Keratinocyte (primary cell): ENCODE measurements around the gene FGD2. TPM values are rescaled to one million over a fixed set of nuclear protein-coding genes. Genes with fewer than 3 reads are reported as not detected.

Source experiments
- DNase-seq: peaks from one replicate; pipeline ENCODE4 v3.0.0-alpha.2; 2011; ENCODE audit warnings: low read depth, missing footprints, low spot score
- FAIRE-seq: peaks from 2 replicates; lab custom pipeline; 2011; peaks lifted over from hg19 to GRCh38; lab: Jason Lieb, UNC
- H2AFZ ChIP-seq: 2 replicates; pipeline ENCODE4 v1.6.0; 2012; ENCODE audit warnings: low read length, control low read depth, inconsistent platforms; ENCODE audit not compliant: control insufficient read depth
- H3K27ac ChIP-seq: 2 replicates; pipeline ENCODE4 v1.5.1; 2011; ENCODE audit warnings: low read length; ENCODE audit not compliant: control insufficient read depth, insufficient read depth
- H3K27me3 ChIP-seq: 3 replicates; pipeline ENCODE4 v1.6.0; 2011; ENCODE audit warnings: low read length; ENCODE audit not compliant: control insufficient read depth, insufficient read depth; ENCODE audit errors: extremely low read depth
- H3K36me3 ChIP-seq, 2 experiments: 2 replicates in 1 of 2; 3 replicates in 1 of 2; pipeline ENCODE4 v1.5.1; 2011; ENCODE audit warnings: low read length in 2 of 2, mild to moderate bottlenecking in 1 of 2; ENCODE audit not compliant: control insufficient read depth in 2 of 2, insufficient read depth in 2 of 2; ENCODE audit errors: extremely low read depth in 1 of 2
- H3K4me1 ChIP-seq: 3 replicates; pipeline ENCODE4 v1.5.1; 2011; ENCODE audit warnings: low read length; ENCODE audit not compliant: control insufficient read depth, insufficient read depth; ENCODE audit errors: extremely low read depth
- H3K4me2 ChIP-seq: 3 replicates; pipeline ENCODE4 v1.6.0; 2011; ENCODE audit warnings: low read depth, low read length; ENCODE audit not compliant: control insufficient read depth, insufficient read depth; ENCODE audit errors: extremely low read depth
- H3K4me3 ChIP-seq, 3 experiments: fragments of 200-600 bp in 1 of 3; sonication (generic) in 1 of 3; 2 replicates in 2 of 3; 3 replicates in 1 of 3; pipeline ENCODE4 v1.5.1; 2011 to 2016; ENCODE audit warnings: low read length in 3 of 3, mild to moderate bottlenecking in 3 of 3, control low read depth in 2 of 3, inconsistent platforms in 1 of 3, low read depth in 1 of 3, mixed read lengths in 1 of 3, mixed run types in 1 of 3, moderate library complexity in 1 of 3; ENCODE audit not compliant: control insufficient read depth in 2 of 3, insufficient read depth in 2 of 3; ENCODE audit errors: extremely low read depth in 1 of 3
- H3K79me2 ChIP-seq: 2 replicates; pipeline ENCODE4 v1.6.0; 2012; ENCODE audit warnings: low read length; ENCODE audit not compliant: control insufficient read depth, insufficient read depth
- H3K9ac ChIP-seq: 3 replicates; pipeline ENCODE4 v1.6.0; 2011; ENCODE audit warnings: low read length; ENCODE audit not compliant: control insufficient read depth, insufficient read depth; ENCODE audit errors: extremely low read depth
- H3K9me1 ChIP-seq: 3 replicates; pipeline ENCODE4 v1.6.0; 2011; ENCODE audit warnings: low read length; ENCODE audit not compliant: control insufficient read depth, insufficient read depth; ENCODE audit errors: extremely low read depth
- H3K9me3 ChIP-seq: 2 replicates; pipeline ENCODE4 v1.5.1; 2012; ENCODE audit warnings: low read depth, low read length; ENCODE audit not compliant: control insufficient read depth
- H4K20me1 ChIP-seq: 3 replicates; pipeline ENCODE4 v1.6.0; 2011; ENCODE audit warnings: low read length; ENCODE audit not compliant: control insufficient read depth, insufficient read depth; ENCODE audit errors: extremely low read depth
- EZH2 ChIP-seq: IDR thresholded peaks from one replicate; pipeline ENCODE4 v1.6.1; 2012; ENCODE audit warnings: inconsistent platforms, mild to moderate bottlenecking, low read length, moderate library complexity
- dilution Hi-C: fragments of 300-500 bp; cut with MboI; formaldehyde crosslinking; loops from one replicate; pipeline ENCODE4 v1.7.0; 2020; ENCODE audit warnings: low sequenced_read_pairs; ENCODE audit not compliant: extremely low pct_ligation_motif_present
- polyA plus RNA-seq, 5 experiments: library from polyadenylated mRNA; depleted of rRNA in 3 of 5; stranded (reverse) in 3 of 5; stranded (forward) in 1 of 5; unstranded in 1 of 5; fragments of >200 nt; gene quantifications; 1 replicate in 1 of 5; 2 replicates in 3 of 5; 3 replicates in 1 of 5; pipeline versions ENCODE4 v1.2.1 to v1.2.3, GENCODE V29; 2011 to 2012; ENCODE audit warnings: missing spikeins in 2 of 5, low read depth in 1 of 5, low replicate concordance in 1 of 5
- TF ChIP-seq, protein P1 (sequence below), 3 experiments: IDR thresholded peaks in 1 of 3; conservative IDR thresholded peaks in 1 of 3; optimal IDR thresholded peaks in 1 of 3; 2 replicates in 2 of 3; 3 replicates in 1 of 3; pipeline versions ENCODE3 to v1.5.1; 2011; ENCODE audit warnings: low read length in 3 of 3, mild to moderate bottlenecking in 3 of 3, moderate library complexity in 2 of 3, control low read depth in 1 of 3, inconsistent platforms in 1 of 3; ENCODE audit not compliant: insufficient read depth in 2 of 3; ENCODE audit errors: extremely low read depth in 1 of 3

Gene FGD2
- polyA plus RNA-seq, 1 donor (not counting 4 experiments of a cell fraction or from before 2014, with no cell fraction given): 0.03 TPM

- Histone ChIP-seq H3K9ac (no peak overlapping the region), H3K4me3 (no peak overlapping the region), H3K9me3 (no peaks in the 10 kb centered on the region), H3K27me3 (no peaks in the 10 kb centered on the region), H3K27ac (no peak overlapping the region), H3K79me2 (no peaks in the 10 kb centered on the region), H3K4me2 (no peak overlapping the region), H2AFZ (no peak overlapping the region), H3K4me1 (peaks cover 15% of the 10 kb centered on the region), H3K9me1 (no peaks in the 10 kb centered on the region), H3K36me3 (no peaks in the 10 kb centered on the region), H4K20me1 (no peaks in the 10 kb centered on the region)
- FAIRE-seq: no peak
- no peak for DNase-seq
- dilution Hi-C loops: no loop called here
- TF ChIP-seq, protein P1, sequence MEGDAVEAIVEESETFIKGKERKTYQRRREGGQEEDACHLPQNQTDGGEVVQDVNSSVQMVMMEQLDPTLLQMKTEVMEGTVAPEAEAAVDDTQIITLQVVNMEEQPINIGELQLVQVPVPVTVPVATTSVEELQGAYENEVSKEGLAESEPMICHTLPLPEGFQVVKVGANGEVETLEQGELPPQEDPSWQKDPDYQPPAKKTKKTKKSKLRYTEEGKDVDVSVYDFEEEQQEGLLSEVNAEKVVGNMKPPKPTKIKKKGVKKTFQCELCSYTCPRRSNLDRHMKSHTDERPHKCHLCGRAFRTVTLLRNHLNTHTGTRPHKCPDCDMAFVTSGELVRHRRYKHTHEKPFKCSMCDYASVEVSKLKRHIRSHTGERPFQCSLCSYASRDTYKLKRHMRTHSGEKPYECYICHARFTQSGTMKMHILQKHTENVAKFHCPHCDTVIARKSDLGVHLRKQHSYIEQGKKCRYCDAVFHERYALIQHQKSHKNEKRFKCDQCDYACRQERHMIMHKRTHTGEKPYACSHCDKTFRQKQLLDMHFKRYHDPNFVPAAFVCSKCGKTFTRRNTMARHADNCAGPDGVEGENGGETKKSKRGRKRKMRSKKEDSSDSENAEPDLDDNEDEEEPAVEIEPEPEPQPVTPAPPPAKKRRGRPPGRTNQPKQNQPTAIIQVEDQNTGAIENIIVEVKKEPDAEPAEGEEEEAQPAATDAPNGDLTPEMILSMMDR (optimal IDR thresholded peaks at IDR 0.05 in 1 of 3, IDR thresholded peaks at IDR 0.05 in 1 of 3, conservative IDR thresholded peaks at IDR 0.05 in 1 of 3; ENCODE audit: extremely low read depth in 1 of 3, insufficient read depth in 2 of 3, low read length in 3 of 3): no peak
- TF ChIP-seq EZH2: no peak
Observed at GRCh38 chr6:37047346-37047688, 41.9 kb downstream of the FGD2 start.

DNA sequence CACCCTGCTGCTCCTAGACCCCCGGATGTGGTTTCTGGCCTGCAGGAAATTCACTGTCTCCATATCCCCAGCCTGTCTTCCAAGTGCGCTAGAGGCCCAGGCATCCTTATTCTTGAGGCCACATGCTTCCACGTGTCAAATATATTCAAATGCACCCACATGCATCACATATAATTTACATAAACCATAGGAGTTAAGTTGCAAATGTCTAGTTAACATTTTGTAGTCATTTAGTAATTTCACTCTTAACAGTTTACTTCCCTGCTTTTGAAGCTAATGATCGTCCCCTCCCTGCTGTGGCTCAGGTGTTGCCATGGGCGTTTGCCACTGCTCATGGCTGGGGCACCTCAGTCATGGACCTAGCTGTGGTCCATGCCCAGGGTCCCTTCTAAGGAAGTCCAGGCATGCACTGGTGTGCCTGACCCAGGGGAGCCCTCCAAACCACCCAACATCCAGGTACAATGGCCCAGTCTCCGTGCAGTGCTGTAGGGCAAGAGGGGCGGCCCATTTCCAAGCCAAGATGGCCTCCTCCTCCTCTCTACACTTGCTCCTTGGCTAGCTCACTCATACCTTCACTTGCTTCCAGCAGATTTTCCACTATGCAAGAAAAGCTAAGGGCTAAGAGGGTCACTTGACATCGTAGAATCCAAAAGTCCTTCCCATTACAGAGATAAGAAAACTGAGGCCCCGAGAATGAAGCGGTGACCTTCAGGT is 42.4 kb downstream of the FGD2 start:
- Histone ChIP-seq H4K20me1 (no peaks in the 10 kb centered on the region), H3K27ac (no peak overlapping the region), H3K4me1 (peaks cover 15% of the 10 kb centered on the region), H3K27me3 (no peaks in the 10 kb centered on the region), H3K9me1 (no peaks in the 10 kb centered on the region), H3K9ac (no peak overlapping the region), H3K9me3 (no peaks in the 10 kb centered on the region), H3K79me2 (no peaks in the 10 kb centered on the region), H2AFZ (no peak overlapping the region), H3K4me2 (no peak overlapping the region), H3K4me3 (no peak overlapping the region), H3K36me3 (no peaks in the 10 kb centered on the region)
- FAIRE-seq (no peak), DNase-seq (no peak)
- dilution Hi-C loops: no loop called here
- TF ChIP-seq, protein P1 (optimal IDR thresholded peaks at IDR 0.05 in 1 of 3, IDR thresholded peaks at IDR 0.05 in 1 of 3, conservative IDR thresholded peaks at IDR 0.05 in 1 of 3; ENCODE audit: extremely low read depth in 1 of 3, insufficient read depth in 2 of 3, low read length in 3 of 3): no peak
- TF ChIP-seq EZH2: no peak
